K562 (cell line): ENCODE data around the gene TEX38. TPM values are rescaled to one million over a fixed set of nuclear protein-coding genes. Genes with fewer than 3 reads are reported as not detected.

Experiments used
- ATAC-seq: fragments of 200-7000 bp; cut with Tn5 transposase; 3 replicates; pipeline ENCODE4 v1.9.1; 2020; ENCODE audit warnings: moderate library complexity
- BruUV-seq: library from RNA; stranded (reverse); fragments of 400-500 nt; replicated peaks from 2 replicates; lab custom pipeline; 2021; lab: Mats Ljungman, UMichigan
- CTCF ChIA-PET: fragments of 300-600 bp; formaldehyde crosslinking; extraction: SDS; loops from one replicate; lab custom pipeline; 2021; ENCODE audit warnings: low intra/inter-chr PET ratio; lab: Yijun Ruan, JAX
- POLR2A ChIA-PET: fragments of 300-600, 350-650 bp; sonication (Branson Sonifier 250); formaldehyde crosslinking; extraction: SDS; loops from one replicate; lab custom pipeline; 2021; ENCODE audit warnings: antibody characterized with exemption, inconsistent platforms; lab: Yijun Ruan, JAX
- DNase-seq, 4 experiments: peaks; one replicate each; pipeline versions ENCODE4 v3.0.0 to v3.0.0-alpha.2; 2011 to 2018; ENCODE audit warnings: low spot score in 3 of 4, mixed read lengths in 3 of 4; ENCODE audit errors: extremely low read depth in 1 of 4
- FAIRE-seq: peaks from 2 replicates; lab custom pipeline; 2011; peaks lifted over from hg19 to GRCh38; lab: Jason Lieb, UNC
- H2AFZ ChIP-seq: 2 replicates; pipeline ENCODE4 v1.6.0; 2011; ENCODE audit warnings: low read depth, low read length, control low read depth, inconsistent platforms
- H3K27ac ChIP-seq: fragments of 200-600 bp; 3 replicates; pipeline ENCODE4 v1.8.0; 2011; ENCODE audit warnings: low read depth, mild to moderate bottlenecking, control low read depth, inconsistent platforms, low read length, moderate library complexity, mixed read lengths; ENCODE audit errors: extremely low read depth
- H3K27me3 ChIP-seq, 2 experiments: fragments of 300-600 bp in 1 of 2; 2 replicates in 1 of 2; 3 replicates in 1 of 2; pipeline versions ENCODE4 v1.6.0 to v1.8.0; 2011; ENCODE audit warnings: inconsistent platforms in 2 of 2, low read length in 2 of 2, mild to moderate bottlenecking in 1 of 2, mixed read lengths in 1 of 2, moderate library complexity in 1 of 2; ENCODE audit not compliant: control insufficient read depth in 2 of 2, insufficient read depth in 2 of 2
- H3K36me3 ChIP-seq: fragments of 300-600 bp; 3 replicates; pipeline ENCODE4 v1.8.0; 2011; ENCODE audit warnings: mild to moderate bottlenecking, low read length, inconsistent platforms; ENCODE audit not compliant: control insufficient read depth, insufficient read depth
- H3K4me1 ChIP-seq, 2 experiments: fragments of 200-600 bp in 1 of 2; replicated peaks in 1 of 2; 2 replicates in 1 of 2; 3 replicates in 1 of 2; pipeline versions ENCODE4 v1.5.1 to v1.8.0; 2011; ENCODE audit warnings: inconsistent platforms in 2 of 2, low read length in 2 of 2, mild to moderate bottlenecking in 1 of 2, mixed read lengths in 1 of 2, moderate library complexity in 1 of 2; ENCODE audit not compliant: control insufficient read depth in 2 of 2, insufficient read depth in 2 of 2
- H3K4me2 ChIP-seq: 2 replicates; pipeline ENCODE4 v1.6.1; 2011; ENCODE audit warnings: low read length, control low read depth, inconsistent platforms, mixed read lengths; ENCODE audit not compliant: insufficient read depth
- H3K4me3 ChIP-seq: fragments of 200-600 bp; sonication (generic), shearing (Covaris generic); 2 replicates; pipeline ENCODE4 v1.5.1; 2016; ENCODE audit warnings: control low read depth, inconsistent platforms
- H3K79me2 ChIP-seq: fragments of 200-600 bp; 3 replicates; pipeline ENCODE4 v1.8.0; 2011; ENCODE audit warnings: low read length, inconsistent platforms; ENCODE audit not compliant: control insufficient read depth, insufficient read depth
- H3K9ac ChIP-seq, 2 experiments: 2 replicates each; pipeline versions ENCODE4 v1.6.0 to v1.6.1; 2011; ENCODE audit warnings: low read depth in 2 of 2, low read length in 2 of 2, control low read depth in 1 of 2, inconsistent platforms in 1 of 2, mild to moderate bottlenecking in 1 of 2, mixed read lengths in 1 of 2; ENCODE audit not compliant: insufficient read depth in 1 of 2
- H3K9me1 ChIP-seq: one replicate; pipeline ENCODE4 v1.6.0; 2011; ENCODE audit warnings: inconsistent platforms, mild to moderate bottlenecking, low read length, moderate library complexity; ENCODE audit not compliant: control insufficient read depth, insufficient read depth
- H3K9me3 ChIP-seq: replicated peaks from 2 replicates; pipeline ENCODE4 v1.5.1; 2011; ENCODE audit warnings: low read depth, low read length, inconsistent platforms; ENCODE audit not compliant: control insufficient read depth, insufficient read depth
- H4K20me1 ChIP-seq: replicated peaks from 2 replicates; pipeline ENCODE4 v1.6.1; 2011; ENCODE audit warnings: low read length, inconsistent platforms, mixed read lengths; ENCODE audit not compliant: control insufficient read depth, insufficient read depth
- CREM ChIP-seq: IDR thresholded peaks from 2 replicates; pipeline ENCODE4 v1.6.1; 2014; ENCODE audit warnings: antibody characterized with exemption, low read depth
- CTBP1 ChIP-seq: fragments of 450-650 bp; IDR thresholded peaks from 2 replicates; pipeline ENCODE4 v1.6.1; 2016; ENCODE audit warnings: borderline replicate concordance
- DEAF1 ChIP-seq: fragments of 450-650 bp; formaldehyde crosslinking; IDR thresholded peaks from 2 replicates; pipeline ENCODE4 v1.4.0; 2020; ENCODE audit warnings: mild to moderate bottlenecking, moderate library complexity
- IRF2 ChIP-seq: sonication (generic); formaldehyde crosslinking; IDR thresholded peaks from 2 replicates; pipeline ENCODE4 v1.8.1; 2022; ENCODE audit warnings: mild to moderate bottlenecking, missing genetic modification reagents
- MTA3 ChIP-seq: fragments of 450-650 bp; formaldehyde crosslinking; IDR thresholded peaks from 2 replicates; pipeline ENCODE4 v1.6.1; 2017; ENCODE audit warnings: mild to moderate bottlenecking, borderline replicate concordance
- RAD21 ChIP-seq, 2 experiments: fragments of 250-450 bp in 1 of 2; fragments of 450-650 bp in 1 of 2; sonication (Bioruptor Pico) in 1 of 2; formaldehyde crosslinking in 1 of 2; IDR thresholded peaks in 1 of 2; conservative IDR thresholded peaks in 1 of 2; 2 replicates each; pipeline versions ENCODE4 v1.4.0 to v1.8.0; 2020 to 2022; ENCODE audit warnings: mild to moderate bottlenecking in 2 of 2, moderate library complexity in 1 of 2
- RB1 ChIP-seq: fragments of 450-650 bp; IDR thresholded peaks from 2 replicates; pipeline ENCODE4 v1.6.1; 2017; ENCODE audit warnings: low read depth, mild to moderate bottlenecking
- SMC3 ChIP-seq: conservative IDR thresholded peaks from 2 replicates; pipeline ENCODE4 v1.6.1; 2011; ENCODE audit warnings: low read depth, low read length, improper control_type of control experiment; ENCODE audit not compliant: insufficient read depth
- TEAD2 ChIP-seq: fragments of 450-650 bp; IDR thresholded peaks from 2 replicates; pipeline ENCODE4 v1.6.1; 2016; ENCODE audit warnings: missing genetic modification characterization, control low read depth, missing compliant biosample characterization
- ZSCAN29 ChIP-seq: fragments of 450-650 bp; IDR thresholded peaks from 2 replicates; pipeline ENCODE4 v1.6.1; 2017
- WGBS: fragments of 100-300 bp; shearing (Covaris generic); methylation state at CpG from one replicate; pipeline ENCODE4 v1.1.6; 2016; ENCODE audit warnings: low coverage, mixed read lengths; ENCODE audit not compliant: insufficient coverage; ENCODE audit errors: missing lambda C conversion rate; 5-methylcytosine and 5-hydroxymethylcytosine counted together
- in situ Hi-C: fragments of 300-500 bp; cut with MboI; formaldehyde crosslinking; loops from 4 replicates; pipeline ENCODE4 v1.15.0; 2018; ENCODE audit warnings: inconsistent platforms, mixed read lengths
- intact Hi-C: fragments of 100-400 bp; cut with micrococcal nuclease; formaldehyde crosslinking; loops from 2 replicates; pipeline ENCODE4 v1.14.2; 2022
- polyA plus RNA-seq, 8 experiments: library from polyadenylated mRNA; depleted of rRNA in 4 of 8; stranded (reverse) in 5 of 8; unstranded in 3 of 8; fragments of >200 nt; fragmentation: Nextera tagmentation in 2 of 8; fragmentation: Illumina TruSeq in 1 of 8; extraction: Ambion mirVana in 2 of 8; extraction: Trizol in 1 of 8; gene quantifications; 2 replicates each; pipeline versions ENCODE4 v1.2.1 to v1.2.3, GENCODE V29; 2011 to 2014; ENCODE audit warnings: inconsistent platforms in 1 of 8, missing spikeins in 1 of 8
- total RNA-seq, 7 experiments: library from RNA; depleted of rRNA in 6 of 7; stranded (reverse); fragments of >200 nt in 6 of 7; fragmentation: Illumina TruSeq in 2 of 7; extraction: Trizol in 2 of 7; gene quantifications; 2 replicates each; pipeline versions ENCODE4 v1.2.1 to v1.2.3, GENCODE V29; 2011 to 2021; ENCODE audit warnings: low replicate concordance in 1 of 7
- TF ChIP-seq, protein P1 (sequence below): sonication (generic); formaldehyde crosslinking; IDR thresholded peaks from 2 replicates; pipeline ENCODE4 v1.8.0; 2022; ENCODE audit warnings: missing genetic modification reagents, mild to moderate bottlenecking, moderate library complexity, borderline replicate concordance
- TF ChIP-seq, protein P2 (sequence below): sonication (generic); formaldehyde crosslinking; IDR thresholded peaks from 2 replicates; pipeline ENCODE4 v1.8.1; 2023; ENCODE audit warnings: mild to moderate bottlenecking, missing genetic modification reagents
- TF ChIP-seq, protein P3 (sequence below), 3 experiments: IDR thresholded peaks in 2 of 3; conservative IDR thresholded peaks in 1 of 3; 2 replicates each; pipeline ENCODE4 v1.5.1; 2011 to 2012; ENCODE audit warnings: low read length in 3 of 3, mild to moderate bottlenecking in 3 of 3, control low read depth in 2 of 3, improper control_type of control experiment in 1 of 3, inconsistent platforms in 1 of 3, low read depth in 1 of 3, mixed read lengths in 1 of 3, moderate library complexity in 1 of 3; ENCODE audit not compliant: insufficient read depth in 2 of 3

TEX38 gene
- total and polyA plus RNA-seq, 9 of the 15 experiments (the other 6 are each of a cell fraction or from before 2014, with no cell fraction given): not detected

GRCh38 chr1:46622344-46622743 lies 49.3 kb upstream of the TEX38 start:
- BruUV-seq: no TSS peak
- Histone ChIP-seq H3K9me3 (no peaks in the 10 kb centered on the region), H3K27ac (no peak overlapping the region), H3K4me3 (no peak overlapping the region), H3K36me3 (no peaks in the 10 kb centered on the region), H3K4me2 (no peak overlapping the region; the same call in 1 of the 2 replicates), H4K20me1 (no peaks in the 10 kb centered on the region), H3K27me3 (no peaks in the 10 kb centered on the region), H3K79me2 (no peaks in the 10 kb centered on the region), H3K9ac (no peak overlapping the region), H3K4me1 (peaks cover 9 to 15% of the 10 kb centered on the region in 2 experiments), H2AFZ (peak overlapping the region; percentile 11; the same call in 1 of the 2 replicates), H3K9me1 (no peaks in the 10 kb centered on the region)
- WGBS: 17% methylated on average over 3 of the region's 3 CpGs
- POLR2A ChIA-PET: interaction anchor here (0.6 to 2.7 kb wide), 10 partner anchors 12 to 97 kb away, joined by 3 to 12 read pairs (median 4); partner anchors contain the start of gene EFCAB14
- intact Hi-C loops: loop anchor here (1.0 to 5.0 kb wide), 2 partner anchors 65 to 103 kb away; no protein-coding TSS in a partner anchor
- ATAC-seq (peak; percentile 83), DNase-seq (peak; percentile 69 to 76 (median 71)), FAIRE-seq (peak; percentile 87)
- in situ Hi-C loops: no loop called here
- CTCF ChIA-PET: interaction anchor here (0.6 to 4.8 kb wide), 4 partner anchors 37 to 103 kb away, joined by 3 to 46 read pairs (median 4); no protein-coding TSS in a partner anchor
- TF ChIP-seq SMC3 (peak; percentile 64), CREM (peak; percentile 15; the same call in 1 of the 2 replicates), TEAD2 (tag) (no peak), ZSCAN29 (no peak), CTBP1 (0 out of 2 replicates have a peak, but pooled peaks have one; percentile 33), MTA3 (0 out of 2 replicates have a peak, but pooled peaks have one; percentile 23), RB1 (0 out of 2 replicates have a peak, but pooled peaks have one; percentile 5), DEAF1 (CRISPR knock-in tag) (peak; percentile 62; the same call in 1 of the 2 replicates), IRF2 (CRISPR knock-in tag) (no peak), RAD21 (CRISPR knock-in tag; conservative IDR thresholded peaks at IDR 0.05 in 1 of 2, IDR thresholded peaks at IDR 0.05 in 1 of 2) (peak; percentile 78 to 92)
- TF ChIP-seq, protein P1, sequence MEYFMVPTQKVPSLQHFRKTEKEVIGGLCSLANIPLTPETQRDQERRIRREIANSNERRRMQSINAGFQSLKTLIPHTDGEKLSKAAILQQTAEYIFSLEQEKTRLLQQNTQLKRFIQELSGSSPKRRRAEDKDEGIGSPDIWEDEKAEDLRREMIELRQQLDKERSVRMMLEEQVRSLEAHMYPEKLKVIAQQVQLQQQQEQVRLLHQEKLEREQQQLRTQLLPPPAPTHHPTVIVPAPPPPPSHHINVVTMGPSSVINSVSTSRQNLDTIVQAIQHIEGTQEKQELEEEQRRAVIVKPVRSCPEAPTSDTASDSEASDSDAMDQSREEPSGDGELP (CRISPR knock-in tag): 0 out of 2 replicates have a peak, but pooled peaks have one; percentile 15
- TF ChIP-seq, protein P2, sequence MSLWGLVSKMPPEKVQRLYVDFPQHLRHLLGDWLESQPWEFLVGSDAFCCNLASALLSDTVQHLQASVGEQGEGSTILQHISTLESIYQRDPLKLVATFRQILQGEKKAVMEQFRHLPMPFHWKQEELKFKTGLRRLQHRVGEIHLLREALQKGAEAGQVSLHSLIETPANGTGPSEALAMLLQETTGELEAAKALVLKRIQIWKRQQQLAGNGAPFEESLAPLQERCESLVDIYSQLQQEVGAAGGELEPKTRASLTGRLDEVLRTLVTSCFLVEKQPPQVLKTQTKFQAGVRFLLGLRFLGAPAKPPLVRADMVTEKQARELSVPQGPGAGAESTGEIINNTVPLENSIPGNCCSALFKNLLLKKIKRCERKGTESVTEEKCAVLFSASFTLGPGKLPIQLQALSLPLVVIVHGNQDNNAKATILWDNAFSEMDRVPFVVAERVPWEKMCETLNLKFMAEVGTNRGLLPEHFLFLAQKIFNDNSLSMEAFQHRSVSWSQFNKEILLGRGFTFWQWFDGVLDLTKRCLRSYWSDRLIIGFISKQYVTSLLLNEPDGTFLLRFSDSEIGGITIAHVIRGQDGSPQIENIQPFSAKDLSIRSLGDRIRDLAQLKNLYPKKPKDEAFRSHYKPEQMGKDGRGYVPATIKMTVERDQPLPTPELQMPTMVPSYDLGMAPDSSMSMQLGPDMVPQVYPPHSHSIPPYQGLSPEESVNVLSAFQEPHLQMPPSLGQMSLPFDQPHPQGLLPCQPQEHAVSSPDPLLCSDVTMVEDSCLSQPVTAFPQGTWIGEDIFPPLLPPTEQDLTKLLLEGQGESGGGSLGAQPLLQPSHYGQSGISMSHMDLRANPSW (CRISPR knock-in tag): peak; percentile 18; the same call in 1 of the 2 replicates
- TF ChIP-seq, protein P3, sequence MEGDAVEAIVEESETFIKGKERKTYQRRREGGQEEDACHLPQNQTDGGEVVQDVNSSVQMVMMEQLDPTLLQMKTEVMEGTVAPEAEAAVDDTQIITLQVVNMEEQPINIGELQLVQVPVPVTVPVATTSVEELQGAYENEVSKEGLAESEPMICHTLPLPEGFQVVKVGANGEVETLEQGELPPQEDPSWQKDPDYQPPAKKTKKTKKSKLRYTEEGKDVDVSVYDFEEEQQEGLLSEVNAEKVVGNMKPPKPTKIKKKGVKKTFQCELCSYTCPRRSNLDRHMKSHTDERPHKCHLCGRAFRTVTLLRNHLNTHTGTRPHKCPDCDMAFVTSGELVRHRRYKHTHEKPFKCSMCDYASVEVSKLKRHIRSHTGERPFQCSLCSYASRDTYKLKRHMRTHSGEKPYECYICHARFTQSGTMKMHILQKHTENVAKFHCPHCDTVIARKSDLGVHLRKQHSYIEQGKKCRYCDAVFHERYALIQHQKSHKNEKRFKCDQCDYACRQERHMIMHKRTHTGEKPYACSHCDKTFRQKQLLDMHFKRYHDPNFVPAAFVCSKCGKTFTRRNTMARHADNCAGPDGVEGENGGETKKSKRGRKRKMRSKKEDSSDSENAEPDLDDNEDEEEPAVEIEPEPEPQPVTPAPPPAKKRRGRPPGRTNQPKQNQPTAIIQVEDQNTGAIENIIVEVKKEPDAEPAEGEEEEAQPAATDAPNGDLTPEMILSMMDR (IDR thresholded peaks at IDR 0.05 in 2 of 3, conservative IDR thresholded peaks at IDR 0.05 in 1 of 3; ENCODE audit: insufficient read depth in 2 of 3, low read depth in 1 of 3, low read length in 3 of 3): peak; percentile 82 to 92 (median 88)
